Measurements from ENCODE around the gene LUM. TPM values are rescaled to one million over a fixed set of nuclear protein-coding genes. Genes with fewer than 3 reads are reported as not detected.
A peak's percentile ranks its signal among the peaks of the same experiment; 100 is the strongest.

The LUM gene
- total RNA-seq, 1 donor from 2014 or later: 76.4 TPM

GRCh38 chr12:91099836-91100235 is 11.5 kb downstream of the LUM start:
- Histone ChIP-seq H3K27me3 (ENCODE audit: insufficient read depth, low read length) (no peaks in the 10 kb centered on the region), H3K4me1 (ENCODE audit: insufficient read depth, low read length) (peaks cover 24% of the 10 kb centered on the region), H3K9ac (ENCODE audit: low read length) (no peak overlapping the region), H3K27ac (ENCODE audit: low read depth, low read length) (no peak overlapping the region), H3K79me2 (ENCODE audit: insufficient read depth, low read length) (no peaks in the 10 kb centered on the region), H2AFZ (ENCODE audit: low read depth, low read length) (no peak overlapping the region), H3K9me3 (ENCODE audit: insufficient read depth, low read depth, low read length) (no peaks in the 10 kb centered on the region), H3K36me3 (ENCODE audit: insufficient read depth, low read length) (no peaks in the 10 kb centered on the region), H3K4me3 (ENCODE audit: insufficient read depth, low read depth, low read length) (no peak overlapping the region), H3K4me2 (ENCODE audit: low read length) (no peak overlapping the region), H4K20me1 (ENCODE audit: insufficient read depth, low read length) (no peaks in the 10 kb centered on the region)
- Mint-ChIP-seq H3K27ac (ENCODE audit: unreplicated experiment) (peak overlapping the region; percentile 80), H3K9me3 (ENCODE audit: unreplicated experiment) (no peaks in the 10 kb centered on the region), H3K36me3 (ENCODE audit: low read depth, unreplicated experiment) (no peaks in the 10 kb centered on the region), H3K4me3 (ENCODE audit: unreplicated experiment) (no peak overlapping the region), H3K27me3 (ENCODE audit: low read depth, unreplicated experiment) (no peaks in the 10 kb centered on the region), H3K4me1 (ENCODE audit: low read depth, unreplicated experiment) (peaks cover 39% of the 10 kb centered on the region)
- FAIRE-seq (no peak), DNase-seq (ENCODE audit: low read depth) (no peak)
- TF ChIP-seq EZH2 (IDR thresholded peaks at IDR 0.05; ENCODE audit: insufficient read depth, low read length): no peak
- TF ChIP-seq CTCF (IDR thresholded peaks at IDR 0.05; ENCODE audit: insufficient read depth, low read depth, low read length): no peak

- Mint-ChIP-seq H3K9me3 (ENCODE audit: unreplicated experiment) (no peaks in the 10 kb centered on the region), H3K4me1 (ENCODE audit: low read depth, unreplicated experiment) (peaks cover 44% of the 10 kb centered on the region), H3K4me3 (ENCODE audit: unreplicated experiment) (no peak overlapping the region), H3K27me3 (ENCODE audit: low read depth, unreplicated experiment) (no peaks in the 10 kb centered on the region), H3K27ac (ENCODE audit: unreplicated experiment) (peak overlapping the region; percentile 80), H3K36me3 (ENCODE audit: low read depth, unreplicated experiment) (no peaks in the 10 kb centered on the region)
- peak overlapping the region; percentile 53 for H3K4me2 ChIP-seq (ENCODE audit: low read length)
- no peaks in the 10 kb centered on the region for H3K9me3 ChIP-seq (ENCODE audit: insufficient read depth, low read depth, low read length)
- FAIRE-seq: no peak
- peaks cover 24% of the 10 kb centered on the region for H3K4me1 ChIP-seq (ENCODE audit: insufficient read depth, low read length)
- H3K79me2 ChIP-seq (ENCODE audit: insufficient read depth, low read length): no peaks in the 10 kb centered on the region
- no peak overlapping the region for H3K4me3 ChIP-seq (ENCODE audit: insufficient read depth, low read depth, low read length)
- no peak overlapping the region for H3K9ac ChIP-seq (ENCODE audit: low read length)
- no peaks in the 10 kb centered on the region for H3K36me3 ChIP-seq (ENCODE audit: insufficient read depth, low read length)
- TF ChIP-seq CTCF (IDR thresholded peaks at IDR 0.05; ENCODE audit: insufficient read depth, low read depth, low read length) (no peak), EZH2 (IDR thresholded peaks at IDR 0.05; ENCODE audit: insufficient read depth, low read length) (no peak)
- H3K27me3 ChIP-seq (ENCODE audit: insufficient read depth, low read length): no peaks in the 10 kb centered on the region
- H4K20me1 ChIP-seq (ENCODE audit: insufficient read depth, low read length): no peaks in the 10 kb centered on the region
- no peak overlapping the region for H2AFZ ChIP-seq (ENCODE audit: low read depth, low read length)
- no peak for DNase-seq (ENCODE audit: low read depth)
- H3K27ac ChIP-seq (ENCODE audit: low read depth, low read length): peak overlapping the region; percentile 74
These were observed 12.0 kb downstream of the LUM start for GRCh38 chr12:91099341-91099740.

- H4K20me1 ChIP-seq (ENCODE audit: insufficient read depth, low read length): no peaks in the 10 kb centered on the region
- Mint-ChIP-seq H3K36me3 (ENCODE audit: low read depth, unreplicated experiment) (no peaks in the 10 kb centered on the region), H3K4me3 (ENCODE audit: unreplicated experiment) (no peak overlapping the region), H3K4me1 (ENCODE audit: low read depth, unreplicated experiment) (peaks cover 47% of the 10 kb centered on the region), H3K9me3 (ENCODE audit: unreplicated experiment) (no peaks in the 10 kb centered on the region), H3K27ac (ENCODE audit: unreplicated experiment) (peak overlapping the region; percentile 80), H3K27me3 (ENCODE audit: low read depth, unreplicated experiment) (no peaks in the 10 kb centered on the region)
- no peak overlapping the region for H2AFZ ChIP-seq (ENCODE audit: low read depth, low read length)
- H3K4me2 ChIP-seq (ENCODE audit: low read length): peak overlapping the region; percentile 53
- H3K79me2 ChIP-seq (ENCODE audit: insufficient read depth, low read length): no peaks in the 10 kb centered on the region
- peaks cover 24% of the 10 kb centered on the region for H3K4me1 ChIP-seq (ENCODE audit: insufficient read depth, low read length)
- FAIRE-seq (peak; percentile 63), DNase-seq (ENCODE audit: low read depth) (peak; percentile 95)
- H3K4me3 ChIP-seq (ENCODE audit: insufficient read depth, low read depth, low read length): no peak overlapping the region
- TF ChIP-seq CTCF (IDR thresholded peaks at IDR 0.05; ENCODE audit: insufficient read depth, low read depth, low read length): no peak
- H3K27ac ChIP-seq (ENCODE audit: low read depth, low read length): peak overlapping the region; percentile 74
- no peak overlapping the region for H3K9ac ChIP-seq (ENCODE audit: low read length)
- no peaks in the 10 kb centered on the region for H3K9me3 ChIP-seq (ENCODE audit: insufficient read depth, low read depth, low read length)
- H3K36me3 ChIP-seq (ENCODE audit: insufficient read depth, low read length): no peaks in the 10 kb centered on the region
- H3K27me3 ChIP-seq (ENCODE audit: insufficient read depth, low read length): no peaks in the 10 kb centered on the region
These were observed 12.4 kb downstream of the LUM start for GRCh38 chr12:91098941-91099340.
